OCI-LY7 (cell line): ENCODE measurements around the gene ELOB.

Source experiments
- EZH2phosphoT487 ChIP-seq: fragments of 200-600 bp; sonication (generic); IDR thresholded peaks from 2 replicates; pipeline ENCODE4 v1.6.1; 2018; ENCODE audit warnings: low read depth, borderline replicate concordance, mild to moderate bottlenecking, mixed run types, antibody characterized with exemption, low read length, moderate library complexity, mixed read lengths
- TF ChIP-seq, protein P1 (sequence below): fragments of 200-600 bp; sonication (generic); conservative IDR thresholded peaks from 2 replicates; pipeline ENCODE4 v1.5.1; 2014; ENCODE audit warnings: mild to moderate bottlenecking, antibody characterized with exemption, low read length, moderate library complexity, mixed read lengths

DNA sequence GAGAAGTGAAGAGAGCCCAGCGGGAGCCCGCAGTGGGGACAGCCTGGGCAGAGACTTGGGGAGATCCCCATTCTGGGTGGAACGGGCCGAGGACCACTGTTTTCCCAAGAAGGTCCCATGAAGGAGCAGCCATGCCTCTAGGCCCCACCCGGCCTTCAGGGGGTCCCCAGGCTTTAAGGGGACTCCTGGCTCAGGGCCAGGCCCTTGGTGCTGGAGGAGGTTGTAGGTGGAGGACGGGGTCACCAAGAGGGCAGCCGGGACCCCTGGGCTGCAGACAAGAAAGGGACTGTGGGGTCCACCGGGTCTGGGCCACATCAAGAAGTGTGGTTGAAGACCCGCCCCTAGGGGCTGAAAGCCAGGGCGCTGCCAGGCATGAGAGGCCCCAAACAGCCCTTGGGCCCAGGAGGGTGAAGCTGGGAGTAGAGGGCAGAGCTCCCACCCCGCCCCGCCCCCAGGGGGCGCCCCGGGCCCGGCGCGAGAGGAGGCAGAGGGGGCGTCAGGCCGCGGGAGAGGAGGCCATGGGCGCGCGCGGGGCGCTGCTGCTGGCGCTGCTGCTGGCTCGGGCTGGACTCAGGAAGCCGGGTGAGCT is 39.8 kb upstream of the ELOB start, which contains the start of gene PRSS21:
- TF ChIP-seq, protein P1, sequence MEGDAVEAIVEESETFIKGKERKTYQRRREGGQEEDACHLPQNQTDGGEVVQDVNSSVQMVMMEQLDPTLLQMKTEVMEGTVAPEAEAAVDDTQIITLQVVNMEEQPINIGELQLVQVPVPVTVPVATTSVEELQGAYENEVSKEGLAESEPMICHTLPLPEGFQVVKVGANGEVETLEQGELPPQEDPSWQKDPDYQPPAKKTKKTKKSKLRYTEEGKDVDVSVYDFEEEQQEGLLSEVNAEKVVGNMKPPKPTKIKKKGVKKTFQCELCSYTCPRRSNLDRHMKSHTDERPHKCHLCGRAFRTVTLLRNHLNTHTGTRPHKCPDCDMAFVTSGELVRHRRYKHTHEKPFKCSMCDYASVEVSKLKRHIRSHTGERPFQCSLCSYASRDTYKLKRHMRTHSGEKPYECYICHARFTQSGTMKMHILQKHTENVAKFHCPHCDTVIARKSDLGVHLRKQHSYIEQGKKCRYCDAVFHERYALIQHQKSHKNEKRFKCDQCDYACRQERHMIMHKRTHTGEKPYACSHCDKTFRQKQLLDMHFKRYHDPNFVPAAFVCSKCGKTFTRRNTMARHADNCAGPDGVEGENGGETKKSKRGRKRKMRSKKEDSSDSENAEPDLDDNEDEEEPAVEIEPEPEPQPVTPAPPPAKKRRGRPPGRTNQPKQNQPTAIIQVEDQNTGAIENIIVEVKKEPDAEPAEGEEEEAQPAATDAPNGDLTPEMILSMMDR = peak; percentile 72
- no peak for TF ChIP-seq EZH2phosphoT487
